Measurements from ENCODE around the gene DUSP12.

The DUSP12 gene

GRCh38 chr1:161709373-161709772 is 40.2 kb upstream of the DUSP12 start:
- DNase-seq (ENCODE audit: low read depth) = no peak
- H3K4me3 ChIP-seq (ENCODE audit: control insufficient read depth, low read depth, low read length) = no peak overlapping the region
- TF ChIP-seq CTCF (IDR thresholded peaks at IDR 0.05; ENCODE audit: control insufficient read depth, insufficient read depth, low read depth, low read length, missing control alignments) = no peak

GRCh38 chr1:161710560-161710959 is 39.0 kb upstream of the DUSP12 start:
- no peak for TF ChIP-seq CTCF (IDR thresholded peaks at IDR 0.05; ENCODE audit: control insufficient read depth, insufficient read depth, low read depth, low read length, missing control alignments)
- DNase-seq (ENCODE audit: low read depth) = no peak
- H3K4me3 ChIP-seq (ENCODE audit: control insufficient read depth, low read depth, low read length) = no peak overlapping the region

- TF ChIP-seq CTCF (IDR thresholded peaks at IDR 0.05; ENCODE audit: control insufficient read depth, insufficient read depth, low read depth, low read length, missing control alignments) = no peak
- no peak for DNase-seq (ENCODE audit: low read depth)
- no peak overlapping the region for H3K4me3 ChIP-seq (ENCODE audit: control insufficient read depth, low read depth, low read length)
Observed at GRCh38 chr1:161718559-161719324, 30.8 kb upstream of the DUSP12 start.

GRCh38 chr1:161719325-161719611 is 30.3 kb upstream of the DUSP12 start:
- TF ChIP-seq CTCF (IDR thresholded peaks at IDR 0.05; ENCODE audit: control insufficient read depth, insufficient read depth, low read depth, low read length, missing control alignments) = no peak
- H3K4me3 ChIP-seq (ENCODE audit: control insufficient read depth, low read depth, low read length) = no peak overlapping the region

GRCh38 chr1:161720422-161720821 is 29.2 kb upstream of the DUSP12 start:
- H3K4me3 ChIP-seq (ENCODE audit: control insufficient read depth, low read depth, low read length) = no peak overlapping the region
- no peak for TF ChIP-seq CTCF (IDR thresholded peaks at IDR 0.05; ENCODE audit: control insufficient read depth, insufficient read depth, low read depth, low read length, missing control alignments)
- no peak for DNase-seq (ENCODE audit: low read depth)

More at GRCh38 chr1:161719325-161719611, 30.3 kb upstream of the DUSP12 start:
- DNase-seq (ENCODE audit: low read depth) = no peak

- TF ChIP-seq CTCF (IDR thresholded peaks at IDR 0.05; ENCODE audit: control insufficient read depth, insufficient read depth, low read depth, low read length, missing control alignments) = no peak
- no peak within 1 kb of the TSS for H3K4me3 ChIP-seq (ENCODE audit: control insufficient read depth, low read depth, low read length)
- DNase-seq (ENCODE audit: low read depth) = no peak
Observed at GRCh38 chr1:161720956-161721737, 28.4 kb upstream of the DUSP12 start, which contains the start of gene FCRLB. Gene FCRLB, plus strand, starts transcription at chr1:161721544. Its CDS starts 1,129 bp downstream, at chr1:161722673.

Data from AG09309 (cell line).